ENCODE results near the gene RANGRF. TPM values are rescaled to one million over a fixed set of nuclear protein-coding genes. Genes with fewer than 3 reads are reported as not detected.

The RANGRF gene, protein sequence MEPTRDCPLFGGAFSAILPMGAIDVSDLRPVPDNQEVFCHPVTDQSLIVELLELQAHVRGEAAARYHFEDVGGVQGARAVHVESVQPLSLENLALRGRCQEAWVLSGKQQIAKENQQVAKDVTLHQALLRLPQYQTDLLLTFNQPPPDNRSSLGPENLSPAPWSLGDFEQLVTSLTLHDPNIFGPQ
- 31.0 TPM for total RNA-seq
- long read RNA-seq, transcript RANGRF-202 (4 exons, 1,074 nt): major isoform, 19 of 36 reads
- long read RNA-seq, transcript RANGRF-201 (5 exons, 1,009 nt): minor isoform, 8 of 36 reads
- long read RNA-seq, partial matches to known transcripts: 1 of 36 reads
- long read RNA-seq, other reads (novel, unspliced or antisense): 3 of 36 reads

DNA sequence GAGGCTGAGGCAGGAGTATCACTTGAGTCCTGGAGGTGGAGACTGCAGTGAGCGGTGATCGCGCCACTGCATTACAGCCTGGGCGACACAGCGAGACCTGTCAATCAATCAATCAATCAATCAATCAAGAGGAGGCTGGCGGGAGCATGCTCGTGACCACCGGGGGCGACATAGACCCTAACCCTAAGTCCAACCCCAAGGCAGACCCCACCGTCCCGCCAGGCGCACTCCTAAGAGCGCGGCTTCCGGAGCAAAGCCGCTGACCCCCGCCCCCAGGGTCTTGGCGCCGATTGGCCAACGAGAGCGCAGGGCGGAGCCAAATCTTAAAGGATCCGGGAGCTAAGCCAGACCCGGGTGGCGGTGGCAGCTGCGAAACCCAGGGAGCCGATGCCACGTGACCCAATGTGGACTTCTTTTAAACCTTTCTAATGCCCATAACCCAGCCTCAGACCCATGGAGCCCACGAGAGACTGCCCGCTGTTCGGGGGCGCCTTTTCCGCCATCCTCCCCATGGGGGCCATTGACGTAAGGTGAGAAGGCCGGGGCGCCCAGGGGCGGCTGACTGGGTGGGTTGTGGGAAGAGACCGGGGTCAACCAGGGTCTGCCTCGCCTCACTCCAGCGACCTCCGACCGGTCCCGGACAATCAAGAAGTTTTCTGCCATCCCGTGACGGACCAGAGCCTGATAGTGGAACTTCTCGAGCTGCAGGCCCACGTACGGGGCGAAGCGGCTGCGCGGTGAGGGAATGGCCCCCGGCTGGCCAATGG, at the start of gene RANGRF:
TSS of gene RANGRF (plus strand) at position 335 of the 767 bp plus-strand sequence. CDS start at position 454, 119 bp downstream.
- DNase-seq (peak; percentile 95), ATAC-seq (peak; percentile 92)
- TF ChIP-seq, protein P1, sequence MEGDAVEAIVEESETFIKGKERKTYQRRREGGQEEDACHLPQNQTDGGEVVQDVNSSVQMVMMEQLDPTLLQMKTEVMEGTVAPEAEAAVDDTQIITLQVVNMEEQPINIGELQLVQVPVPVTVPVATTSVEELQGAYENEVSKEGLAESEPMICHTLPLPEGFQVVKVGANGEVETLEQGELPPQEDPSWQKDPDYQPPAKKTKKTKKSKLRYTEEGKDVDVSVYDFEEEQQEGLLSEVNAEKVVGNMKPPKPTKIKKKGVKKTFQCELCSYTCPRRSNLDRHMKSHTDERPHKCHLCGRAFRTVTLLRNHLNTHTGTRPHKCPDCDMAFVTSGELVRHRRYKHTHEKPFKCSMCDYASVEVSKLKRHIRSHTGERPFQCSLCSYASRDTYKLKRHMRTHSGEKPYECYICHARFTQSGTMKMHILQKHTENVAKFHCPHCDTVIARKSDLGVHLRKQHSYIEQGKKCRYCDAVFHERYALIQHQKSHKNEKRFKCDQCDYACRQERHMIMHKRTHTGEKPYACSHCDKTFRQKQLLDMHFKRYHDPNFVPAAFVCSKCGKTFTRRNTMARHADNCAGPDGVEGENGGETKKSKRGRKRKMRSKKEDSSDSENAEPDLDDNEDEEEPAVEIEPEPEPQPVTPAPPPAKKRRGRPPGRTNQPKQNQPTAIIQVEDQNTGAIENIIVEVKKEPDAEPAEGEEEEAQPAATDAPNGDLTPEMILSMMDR (IDR thresholded peaks at IDR 0.05): no peak
- H3K36me3 ChIP-seq: no peaks in the 10 kb centered on the region
- intact Hi-C loops (cut with DNase I): no loop called here
- H3K9me3 ChIP-seq: no peaks in the 10 kb centered on the region
- peaks cover 24% of the 10 kb centered on the region for H3K4me1 ChIP-seq
- no peaks in the 10 kb centered on the region for H3K27me3 ChIP-seq
- H3K4me3 ChIP-seq: peak within 1 kb of the TSS; percentile 79
- peak within 1 kb of the TSS; percentile 95 for H3K27ac ChIP-seq

DNA sequence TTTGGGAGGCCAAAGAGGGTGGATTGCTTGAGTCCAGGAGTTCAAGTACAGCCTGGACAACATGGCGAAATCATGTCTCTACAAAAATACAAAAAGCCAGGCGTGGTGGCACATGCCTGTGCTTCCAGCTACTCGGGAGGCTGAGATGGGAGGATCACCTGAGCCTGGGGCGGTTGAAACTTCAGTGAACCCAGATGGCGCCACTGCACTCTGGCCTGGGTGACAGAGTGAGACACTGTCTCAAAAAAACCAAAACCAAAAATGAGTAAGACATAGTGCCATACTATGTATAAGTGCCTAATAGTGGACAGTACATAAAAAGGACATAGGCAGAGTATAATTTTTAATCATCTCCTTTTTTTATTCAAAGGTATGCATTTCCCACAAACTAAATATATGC, 44.6 kb upstream of the RANGRF start:
- TF ChIP-seq, protein P1 (IDR thresholded peaks at IDR 0.05): no peak
- Histone ChIP-seq H3K4me3 (no peak overlapping the region), H3K9me3 (no peaks in the 10 kb centered on the region), H3K4me1 (peaks cover 12% of the 10 kb centered on the region), H3K27me3 (no peaks in the 10 kb centered on the region), H3K27ac (no peak overlapping the region), H3K36me3 (peaks cover 43% of the 10 kb centered on the region)
- intact Hi-C loops (cut with DNase I): no loop called here
- DNase-seq: no peak
- ATAC-seq: no peak

DNA sequence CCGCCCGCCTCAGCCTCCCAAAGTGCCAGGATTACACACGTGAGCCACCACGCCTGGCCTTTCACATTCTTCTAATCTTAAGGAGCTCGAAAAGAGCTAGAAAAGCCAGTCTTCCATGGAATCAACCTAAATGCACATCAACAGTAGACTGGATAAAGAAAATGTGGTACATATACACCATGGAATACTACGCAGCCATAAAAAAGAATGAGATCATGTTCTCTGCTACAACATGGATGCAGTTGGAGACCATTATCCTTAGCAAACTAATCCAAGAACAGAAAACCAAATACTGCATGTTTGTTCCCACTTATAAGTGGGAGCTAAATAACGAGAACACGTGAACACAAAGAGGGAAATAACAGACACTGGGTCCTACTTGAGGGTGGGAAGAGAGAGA, 43.7 kb upstream of the RANGRF start:
- DNase-seq (no peak), ATAC-seq (no peak)
- Histone ChIP-seq H3K36me3 (peaks cover 34% of the 10 kb centered on the region), H3K4me1 (peaks cover 16% of the 10 kb centered on the region), H3K4me3 (no peak overlapping the region), H3K9me3 (no peaks in the 10 kb centered on the region), H3K27ac (no peak overlapping the region), H3K27me3 (no peaks in the 10 kb centered on the region)
- TF ChIP-seq, protein P1 (IDR thresholded peaks at IDR 0.05): no peak
- intact Hi-C loops (cut with DNase I): no loop called here

DNA sequence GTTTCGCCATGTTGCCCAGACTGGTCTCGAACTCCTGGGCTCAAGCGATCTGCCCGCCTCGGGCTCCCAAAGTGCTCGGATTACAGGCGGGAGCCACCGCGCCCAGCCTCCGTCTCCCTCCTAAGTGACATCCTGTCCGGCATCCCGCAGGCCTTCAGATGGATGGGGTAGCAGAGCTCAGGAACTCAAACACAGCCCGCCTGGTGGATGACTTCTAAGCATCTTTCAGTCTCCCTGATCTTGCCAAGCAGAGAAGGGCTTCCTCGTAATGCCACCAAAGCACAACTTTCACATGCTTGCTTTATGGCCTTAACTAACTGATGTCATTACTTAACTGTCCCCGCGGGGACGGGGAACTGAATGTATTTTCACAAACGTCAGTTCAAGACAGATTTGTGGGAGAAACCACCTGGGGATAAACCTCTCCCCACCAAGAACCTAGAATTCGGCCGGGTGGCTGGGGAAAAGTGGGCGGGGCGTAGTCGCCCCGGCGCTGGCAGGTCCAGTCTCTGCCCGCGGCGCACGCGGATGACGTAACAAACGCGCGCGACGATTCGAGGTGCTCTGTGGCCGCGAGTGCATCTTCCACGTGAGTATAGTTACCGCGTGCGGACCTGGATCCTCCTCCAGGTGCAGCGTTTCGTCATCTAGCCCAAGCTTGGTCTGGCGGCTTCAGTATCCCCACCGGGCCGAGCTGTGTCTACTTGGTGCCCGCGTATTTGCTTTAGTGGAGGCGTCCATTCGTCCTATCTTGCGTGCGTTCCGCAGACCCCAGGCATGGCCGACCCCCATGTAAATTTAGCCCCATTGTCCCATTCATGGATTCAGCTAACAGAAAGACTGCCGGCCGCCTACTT, 39.5 kb upstream of the RANGRF start, which contains the start of gene PFAS:
TSS of gene PFAS (plus strand) at position 539 of the 857 bp plus-strand sequence. CDS start 4,649 bp downstream, outside the sequence.
- Histone ChIP-seq H3K36me3 (peaks cover 11% of the 10 kb centered on the region), H3K27me3 (no peaks in the 10 kb centered on the region), H3K27ac (peak within 1 kb of the TSS; percentile 98), H3K4me1 (peaks cover 21% of the 10 kb centered on the region), H3K4me3 (peak within 1 kb of the TSS; percentile 96), H3K9me3 (no peaks in the 10 kb centered on the region)
- DNase-seq: peak; percentile 98
- intact Hi-C loops (cut with DNase I): no loop called here
- TF ChIP-seq, protein P1 (IDR thresholded peaks at IDR 0.05): no peak
- peak; percentile 86 for ATAC-seq
